AG09319 (cell line): ENCODE results near the gene PUM1.

Experiments used
- DNase-seq: peaks from one replicate; pipeline ENCODE4 v3.0.0-alpha.2; 2010; ENCODE audit warnings: low read depth; ENCODE audit errors: extremely low read depth
- TF ChIP-seq, protein P1 (sequence below): IDR thresholded peaks from 2 replicates; pipeline ENCODE4 v1.5.1; 2011; ENCODE audit warnings: low read depth, mild to moderate bottlenecking, inconsistent platforms, low read length, moderate library complexity

Gene PUM1

DNA sequence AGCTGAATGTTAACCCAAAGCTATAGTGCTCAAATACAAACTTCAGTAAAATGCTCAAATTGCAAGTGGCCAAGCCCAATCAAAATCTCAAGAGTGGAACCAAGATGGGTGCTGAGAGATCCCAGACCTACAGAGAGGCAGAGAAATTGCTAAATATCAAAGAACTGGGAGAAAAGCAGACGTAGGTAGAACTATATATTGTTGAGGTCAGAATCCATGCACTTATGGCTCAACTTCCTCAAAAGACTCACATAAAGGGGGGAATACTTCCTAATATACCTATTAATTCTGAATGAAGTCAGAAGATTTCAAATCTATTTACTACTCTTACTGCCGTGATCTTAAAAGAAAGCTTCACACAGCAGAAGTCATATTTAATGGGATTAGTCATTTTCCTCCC is 65.2 kb downstream of the PUM1 start:
- DNase-seq: no peak
- TF ChIP-seq, protein P1, sequence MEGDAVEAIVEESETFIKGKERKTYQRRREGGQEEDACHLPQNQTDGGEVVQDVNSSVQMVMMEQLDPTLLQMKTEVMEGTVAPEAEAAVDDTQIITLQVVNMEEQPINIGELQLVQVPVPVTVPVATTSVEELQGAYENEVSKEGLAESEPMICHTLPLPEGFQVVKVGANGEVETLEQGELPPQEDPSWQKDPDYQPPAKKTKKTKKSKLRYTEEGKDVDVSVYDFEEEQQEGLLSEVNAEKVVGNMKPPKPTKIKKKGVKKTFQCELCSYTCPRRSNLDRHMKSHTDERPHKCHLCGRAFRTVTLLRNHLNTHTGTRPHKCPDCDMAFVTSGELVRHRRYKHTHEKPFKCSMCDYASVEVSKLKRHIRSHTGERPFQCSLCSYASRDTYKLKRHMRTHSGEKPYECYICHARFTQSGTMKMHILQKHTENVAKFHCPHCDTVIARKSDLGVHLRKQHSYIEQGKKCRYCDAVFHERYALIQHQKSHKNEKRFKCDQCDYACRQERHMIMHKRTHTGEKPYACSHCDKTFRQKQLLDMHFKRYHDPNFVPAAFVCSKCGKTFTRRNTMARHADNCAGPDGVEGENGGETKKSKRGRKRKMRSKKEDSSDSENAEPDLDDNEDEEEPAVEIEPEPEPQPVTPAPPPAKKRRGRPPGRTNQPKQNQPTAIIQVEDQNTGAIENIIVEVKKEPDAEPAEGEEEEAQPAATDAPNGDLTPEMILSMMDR: no peak

DNA sequence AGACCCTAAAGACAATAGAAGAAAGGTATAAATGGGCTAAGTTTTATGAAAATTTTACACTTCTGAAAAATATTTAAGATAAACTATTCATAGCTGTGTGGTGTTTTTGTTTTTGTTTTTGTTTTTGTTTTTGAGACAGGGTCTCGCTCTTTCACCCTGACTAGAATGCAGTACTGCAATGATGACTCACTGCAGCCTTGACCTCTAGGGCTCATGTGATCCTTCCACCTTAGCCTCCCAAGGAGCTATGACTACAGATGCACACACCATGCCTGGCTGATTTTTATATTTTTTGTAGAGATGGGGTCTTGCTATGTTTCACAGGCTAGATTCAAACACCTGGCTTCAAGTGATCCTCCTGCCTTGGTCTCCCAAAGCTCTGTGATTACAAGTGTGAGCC is 66.6 kb downstream of the PUM1 start:
- TF ChIP-seq, protein P1: no peak
- DNase-seq: no peak

DNA sequence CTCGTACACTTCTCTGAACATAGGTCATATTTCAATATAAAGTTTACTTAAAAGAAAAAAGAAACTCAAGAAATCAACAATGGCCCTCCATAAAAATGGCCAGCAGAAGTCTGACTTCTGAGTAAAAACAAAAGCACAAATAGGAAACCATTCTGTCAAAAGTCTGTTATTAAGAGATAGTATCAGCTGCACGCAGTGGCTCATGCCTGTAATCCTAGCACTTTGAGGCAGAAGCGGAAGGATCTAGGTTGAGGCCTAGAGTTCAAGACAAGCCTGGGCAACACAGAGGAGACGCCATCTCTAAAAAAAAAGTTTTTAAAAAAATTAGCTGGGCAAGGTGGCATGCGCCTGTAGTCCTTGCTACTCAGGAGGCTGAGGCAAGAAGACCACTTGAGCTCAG is 67.3 kb downstream of the PUM1 start:
- no peak for DNase-seq
- TF ChIP-seq, protein P1: no peak

GRCh38 chr1:30997463-30998057 is 68.0 kb downstream of the PUM1 start:
- DNase-seq: no peak
- TF ChIP-seq, protein P1: no peak

DNA sequence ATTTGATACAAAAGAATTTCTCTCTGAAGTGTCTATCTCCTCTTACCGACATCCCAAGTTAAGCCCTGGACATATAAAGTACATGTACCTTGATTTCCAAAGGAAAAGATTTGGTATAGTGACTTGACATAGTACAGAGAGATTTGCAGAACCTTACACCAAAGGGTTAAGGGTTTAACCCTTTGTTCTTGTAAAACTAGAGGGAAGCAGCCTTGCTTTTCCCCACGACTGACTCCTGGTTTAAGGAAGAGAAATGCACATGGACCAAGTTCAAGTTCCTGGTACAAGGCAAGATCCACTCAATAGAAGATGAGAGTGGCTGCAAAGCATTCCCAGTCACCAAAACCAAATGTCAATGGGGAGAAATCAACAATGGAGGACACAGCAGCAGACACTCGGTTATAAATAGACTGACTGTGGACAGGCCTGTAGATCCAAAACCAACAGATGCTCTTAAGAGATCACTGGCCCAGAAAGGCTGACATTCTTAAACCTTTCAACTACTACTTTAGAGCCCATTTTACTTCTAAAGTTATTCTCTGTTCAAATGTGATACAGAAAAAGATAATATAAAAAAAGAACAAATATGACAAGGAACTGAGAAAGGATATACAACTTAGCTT is 69.4 kb downstream of the PUM1 start:
- no peak for DNase-seq
- TF ChIP-seq, protein P1: no peak

- no peak for DNase-seq
- TF ChIP-seq, protein P1: no peak
Observed at GRCh38 chr1:30991862-30992606, 73.5 kb downstream of the PUM1 start.

DNA sequence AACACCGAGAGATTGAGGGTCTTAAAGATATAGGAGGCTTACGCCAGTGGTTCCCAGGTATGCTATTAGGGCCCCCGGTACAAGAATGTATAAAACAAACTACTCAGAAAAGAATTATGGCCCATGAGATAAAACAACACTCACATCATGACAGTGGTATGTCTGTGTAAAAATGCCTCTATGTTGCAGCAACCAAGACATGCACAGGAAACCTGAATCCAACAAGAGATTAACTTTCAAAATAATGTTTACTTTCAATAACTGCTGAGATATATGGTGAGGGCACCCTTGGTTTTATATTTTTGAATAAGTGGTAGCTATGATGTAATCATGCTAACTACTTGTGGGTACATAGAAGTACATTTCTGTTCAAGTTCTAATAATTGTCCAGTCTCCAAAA is 74.9 kb downstream of the PUM1 start:
- TF ChIP-seq, protein P1: no peak
- DNase-seq: no peak
